ENCODE results near the gene CDC42EP1.

DNA sequence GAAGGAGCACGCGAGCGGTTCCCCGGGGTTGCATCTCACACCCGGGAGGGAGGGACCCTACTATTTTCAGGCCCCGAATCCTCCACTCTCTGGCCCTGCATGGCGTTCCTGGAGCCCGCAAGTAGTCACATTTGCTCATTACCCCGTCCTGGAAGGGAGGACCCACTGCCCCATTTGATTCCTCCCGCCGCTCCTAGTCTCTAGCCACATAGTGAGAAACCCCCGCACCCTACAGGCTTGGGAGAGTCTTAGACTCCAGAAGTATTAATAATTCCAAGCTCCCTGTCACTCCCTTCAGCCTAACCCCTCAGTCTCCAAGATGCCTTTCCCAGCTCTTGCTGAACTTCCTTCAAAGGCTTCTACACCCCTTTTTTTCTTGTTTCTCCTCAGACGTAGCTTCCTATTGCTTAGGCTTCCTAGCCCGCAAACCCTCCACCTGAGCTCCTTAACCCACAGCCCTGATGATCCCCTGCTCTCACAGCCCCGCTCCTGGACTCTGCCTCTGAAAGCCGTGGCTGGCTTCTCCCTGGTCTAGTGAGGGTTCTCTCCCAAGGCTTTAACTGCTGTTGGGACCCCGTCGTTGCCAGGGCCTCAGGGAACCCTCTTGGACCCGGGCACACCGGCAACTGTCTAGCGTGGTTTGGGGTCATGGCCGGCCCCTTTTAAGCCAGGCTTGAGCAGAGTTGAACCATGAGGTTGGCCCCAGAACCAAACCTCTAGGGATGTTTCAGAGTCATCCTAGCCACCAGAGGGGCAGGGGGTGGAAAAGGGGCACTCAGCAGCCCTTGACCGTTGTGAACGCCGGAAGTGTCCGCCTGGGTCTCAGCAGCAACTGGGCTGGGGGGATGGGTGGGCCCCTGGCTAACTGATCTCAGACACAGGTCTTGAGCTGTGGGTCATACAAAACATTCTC is 49.2 kb downstream of the CDC42EP1 start:
- TF ChIP-seq, protein P1, sequence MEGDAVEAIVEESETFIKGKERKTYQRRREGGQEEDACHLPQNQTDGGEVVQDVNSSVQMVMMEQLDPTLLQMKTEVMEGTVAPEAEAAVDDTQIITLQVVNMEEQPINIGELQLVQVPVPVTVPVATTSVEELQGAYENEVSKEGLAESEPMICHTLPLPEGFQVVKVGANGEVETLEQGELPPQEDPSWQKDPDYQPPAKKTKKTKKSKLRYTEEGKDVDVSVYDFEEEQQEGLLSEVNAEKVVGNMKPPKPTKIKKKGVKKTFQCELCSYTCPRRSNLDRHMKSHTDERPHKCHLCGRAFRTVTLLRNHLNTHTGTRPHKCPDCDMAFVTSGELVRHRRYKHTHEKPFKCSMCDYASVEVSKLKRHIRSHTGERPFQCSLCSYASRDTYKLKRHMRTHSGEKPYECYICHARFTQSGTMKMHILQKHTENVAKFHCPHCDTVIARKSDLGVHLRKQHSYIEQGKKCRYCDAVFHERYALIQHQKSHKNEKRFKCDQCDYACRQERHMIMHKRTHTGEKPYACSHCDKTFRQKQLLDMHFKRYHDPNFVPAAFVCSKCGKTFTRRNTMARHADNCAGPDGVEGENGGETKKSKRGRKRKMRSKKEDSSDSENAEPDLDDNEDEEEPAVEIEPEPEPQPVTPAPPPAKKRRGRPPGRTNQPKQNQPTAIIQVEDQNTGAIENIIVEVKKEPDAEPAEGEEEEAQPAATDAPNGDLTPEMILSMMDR (IDR thresholded peaks at IDR 0.05), result no peak
- TF ChIP-seq POLR2A (IDR thresholded peaks at IDR 0.05), result no peak

Data from vagina (tissue), 2 donors.